K562 (cell line): Measurements from ENCODE around the gene SPIB. TPM values are rescaled to one million over a fixed set of nuclear protein-coding genes. Genes with fewer than 3 reads are reported as not detected.

Experiments used
- ARID4B ChIP-seq: sonication (generic); formaldehyde crosslinking; IDR thresholded peaks from 2 replicates; pipeline ENCODE4 v1.8.0; 2022; ENCODE audit warnings: mild to moderate bottlenecking, missing genetic modification reagents
- CBX5 ChIP-seq: IDR thresholded peaks from 2 replicates; pipeline ENCODE4 v1.6.1; 2014; ENCODE audit warnings: low read depth, borderline replicate concordance
- HSF4 ChIP-seq: fragments of 250-450 bp; sonication (Bioruptor Pico); IDR thresholded peaks from 2 replicates; pipeline ENCODE4 v2.1.2; 2022; ENCODE audit warnings: mild to moderate bottlenecking, moderate library complexity, borderline replicate concordance
- IRF2 ChIP-seq: sonication (generic); formaldehyde crosslinking; IDR thresholded peaks from 2 replicates; pipeline ENCODE4 v1.8.1; 2022; ENCODE audit warnings: mild to moderate bottlenecking, missing genetic modification reagents
- IRF9 ChIP-seq: fragments of 450-650 bp; IDR thresholded peaks from 2 replicates; pipeline ENCODE4 v1.6.1; 2016; ENCODE audit warnings: missing biosample characterization, missing genetic modification characterization
- MNT ChIP-seq, 2 experiments: fragments of 450-650 bp; conservative IDR thresholded peaks; 2 replicates each; pipeline ENCODE4 v1.6.1; 2017; ENCODE audit warnings: mild to moderate bottlenecking in 2 of 2, moderate library complexity in 2 of 2
- MTA3 ChIP-seq: fragments of 450-650 bp; formaldehyde crosslinking; IDR thresholded peaks from 2 replicates; pipeline ENCODE4 v1.6.1; 2017; ENCODE audit warnings: mild to moderate bottlenecking, borderline replicate concordance
- NFIC ChIP-seq: fragments of 450-650 bp; IDR thresholded peaks from 2 replicates; pipeline ENCODE4 v1.6.1; 2017; ENCODE audit warnings: mild to moderate bottlenecking, inconsistent platforms
- NFRKB ChIP-seq: fragments of 450-650 bp; IDR thresholded peaks from 2 replicates; pipeline ENCODE4 v1.6.1; 2016; ENCODE audit warnings: low read depth
- NR3C1 ChIP-seq: sonication (generic); formaldehyde crosslinking; IDR thresholded peaks from 2 replicates; pipeline ENCODE4 v1.8.1; 2022; ENCODE audit warnings: missing genetic modification reagents
- SAFB2 ChIP-seq: fragments of 200-400 bp; formaldehyde crosslinking; IDR thresholded peaks from 2 replicates; pipeline ENCODE4 v1.6.1; 2018; ENCODE audit warnings: borderline replicate concordance, low read length, low read depth, moderate library complexity; ENCODE audit not compliant: severe bottlenecking
- SFPQ ChIP-seq: fragments of 200-400 bp; formaldehyde crosslinking; IDR thresholded peaks from 2 replicates; pipeline ENCODE4 v1.6.1; 2017; ENCODE audit warnings: mild to moderate bottlenecking, low read depth, low read length, moderate library complexity
- SRSF1 ChIP-seq: fragments of 200-400 bp; formaldehyde crosslinking; IDR thresholded peaks from 2 replicates; pipeline ENCODE4 v1.6.1; 2017; ENCODE audit warnings: mild to moderate bottlenecking, low read depth, low read length, moderate library complexity
- TAF7 ChIP-seq: fragments of 450-650 bp; IDR thresholded peaks from 2 replicates; pipeline ENCODE4 v1.6.1; 2016; ENCODE audit warnings: missing genetic modification characterization, missing compliant biosample characterization
- THAP7 ChIP-seq: fragments of 250-450 bp; sonication (Bioruptor Pico); IDR thresholded peaks from 2 replicates; pipeline ENCODE4 v1.5.0; 2021
- ZNF184 ChIP-seq: sonication (generic); formaldehyde crosslinking; IDR thresholded peaks from 2 replicates; pipeline ENCODE4 v1.5.0; 2020; ENCODE audit warnings: missing genetic modification reagents
- polyA plus RNA-seq, 8 experiments: library from polyadenylated mRNA; depleted of rRNA in 4 of 8; stranded (reverse) in 5 of 8; unstranded in 3 of 8; fragments of >200 nt; fragmentation: Nextera tagmentation in 2 of 8; fragmentation: Illumina TruSeq in 1 of 8; extraction: Ambion mirVana in 2 of 8; extraction: Trizol in 1 of 8; gene quantifications; 2 replicates each; pipeline versions ENCODE4 v1.2.1 to v1.2.3, GENCODE V29; 2011 to 2014; ENCODE audit warnings: inconsistent platforms in 1 of 8, missing spikeins in 1 of 8
- total RNA-seq, 7 experiments: library from RNA; depleted of rRNA in 6 of 7; stranded (reverse); fragments of >200 nt in 6 of 7; fragmentation: Illumina TruSeq in 2 of 7; extraction: Trizol in 2 of 7; gene quantifications; 2 replicates each; pipeline versions ENCODE4 v1.2.1 to v1.2.3, GENCODE V29; 2011 to 2021; ENCODE audit warnings: low replicate concordance in 1 of 7

The SPIB gene
- total and polyA plus RNA-seq, 9 of the 15 experiments (the other 6 are each of a cell fraction or from before 2014, with no cell fraction given) = 0.06 to 1.0 (median 0.43) TPM; not detected in 1

- TF ChIP-seq IRF9 (tag) = no peak
- TF ChIP-seq SAFB2 = no peak
- TF ChIP-seq MNT (conservative IDR thresholded peaks at IDR 0.05) = peak in 1 of 2 experiments; percentile 68; a peak in 3 of 4 replicates
- peak; percentile 84 for TF ChIP-seq NFIC
- no peak for TF ChIP-seq HSF4 (CRISPR knock-in tag)
- no peak for TF ChIP-seq NR3C1 (CRISPR knock-in tag)
- no peak for TF ChIP-seq SRSF1
- peak; percentile 76 for TF ChIP-seq TAF7 (tag)
- TF ChIP-seq SFPQ = no peak
- TF ChIP-seq MTA3 = peak; percentile 100
- no peak for TF ChIP-seq CBX5
- no peak for TF ChIP-seq THAP7 (CRISPR knock-in tag)
- peak; percentile 81 for TF ChIP-seq ARID4B (CRISPR knock-in tag)
- TF ChIP-seq IRF2 (CRISPR knock-in tag) = no peak
- TF ChIP-seq ZNF184 (CRISPR knock-in tag) = no peak
- TF ChIP-seq NFRKB = peak; percentile 92
These were observed 57.6 kb downstream of the SPIB start, which contains the start of the genes EMC10 and GARIN5A (continued) for GRCh38 chr19:50476224-50476906.
